Vagina (tissue), 2 donors: Measurements from ENCODE around the gene CYP26A1.

Source experiments
- POLR2A ChIP-seq, 2 donors: fragments of 450-650 bp; IDR thresholded peaks; one replicate each; pipeline ENCODE4 v1.6.1; 2017; ENCODE audit warnings: antibody characterized with exemption in 2 of 2, mild to moderate bottlenecking in 2 of 2, moderate library complexity in 2 of 2
- POLR2AphosphoS5 ChIP-seq, 2 donors: sonication (generic); formaldehyde crosslinking; IDR thresholded peaks; one replicate each; pipeline ENCODE4 v1.9.0; 2017; ENCODE audit warnings: antibody characterized with exemption in 2 of 2, mild to moderate bottlenecking in 2 of 2, low read depth in 1 of 2; ENCODE audit not compliant: insufficient read depth in 1 of 2
- TF ChIP-seq, protein P1 (sequence below), 3 experiments: fragments of 450-650 bp in 2 of 3; fragments of 200-600 bp in 1 of 3; sonication (generic) in 1 of 3; IDR thresholded peaks; one replicate each; pipeline ENCODE4 v1.5.1; 2017 to 2019; ENCODE audit warnings: antibody characterized with exemption in 3 of 3, mild to moderate bottlenecking in 2 of 3, moderate library complexity in 2 of 3

DNA sequence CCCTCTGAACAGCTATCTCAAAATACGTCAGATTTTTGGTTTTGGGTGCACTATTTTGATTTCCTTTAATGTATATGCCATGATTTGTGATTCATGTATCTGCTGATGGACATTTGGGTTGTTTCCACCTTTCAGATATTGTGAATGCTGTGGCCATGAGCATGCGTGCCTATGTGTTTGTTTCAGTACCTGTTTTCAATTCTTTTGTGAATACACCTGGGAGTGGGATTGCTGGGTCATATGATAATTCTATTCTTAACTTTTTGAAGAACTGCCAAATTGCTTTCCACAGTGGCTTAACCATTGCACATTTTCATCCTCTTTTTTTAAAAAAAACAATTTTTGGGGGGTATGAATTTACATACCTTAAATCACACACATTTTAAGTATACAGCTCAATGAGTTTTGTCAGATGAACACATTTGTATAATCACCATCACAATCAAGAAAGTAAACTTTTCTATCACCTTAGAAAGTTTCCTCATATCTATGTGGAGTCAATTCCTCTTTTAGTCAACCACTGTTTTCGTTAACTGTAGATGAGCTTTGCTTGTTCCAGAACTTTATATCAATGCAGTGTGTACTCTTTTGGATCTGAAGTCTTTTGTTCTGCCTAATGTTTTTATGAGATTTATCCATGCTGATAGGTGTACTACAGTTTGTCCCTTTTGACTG is 36.9 kb downstream of the CYP26A1 start:
- TF ChIP-seq, protein P1, sequence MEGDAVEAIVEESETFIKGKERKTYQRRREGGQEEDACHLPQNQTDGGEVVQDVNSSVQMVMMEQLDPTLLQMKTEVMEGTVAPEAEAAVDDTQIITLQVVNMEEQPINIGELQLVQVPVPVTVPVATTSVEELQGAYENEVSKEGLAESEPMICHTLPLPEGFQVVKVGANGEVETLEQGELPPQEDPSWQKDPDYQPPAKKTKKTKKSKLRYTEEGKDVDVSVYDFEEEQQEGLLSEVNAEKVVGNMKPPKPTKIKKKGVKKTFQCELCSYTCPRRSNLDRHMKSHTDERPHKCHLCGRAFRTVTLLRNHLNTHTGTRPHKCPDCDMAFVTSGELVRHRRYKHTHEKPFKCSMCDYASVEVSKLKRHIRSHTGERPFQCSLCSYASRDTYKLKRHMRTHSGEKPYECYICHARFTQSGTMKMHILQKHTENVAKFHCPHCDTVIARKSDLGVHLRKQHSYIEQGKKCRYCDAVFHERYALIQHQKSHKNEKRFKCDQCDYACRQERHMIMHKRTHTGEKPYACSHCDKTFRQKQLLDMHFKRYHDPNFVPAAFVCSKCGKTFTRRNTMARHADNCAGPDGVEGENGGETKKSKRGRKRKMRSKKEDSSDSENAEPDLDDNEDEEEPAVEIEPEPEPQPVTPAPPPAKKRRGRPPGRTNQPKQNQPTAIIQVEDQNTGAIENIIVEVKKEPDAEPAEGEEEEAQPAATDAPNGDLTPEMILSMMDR (IDR thresholded peaks at IDR 0.05), result no peak
- TF ChIP-seq POLR2A (IDR thresholded peaks at IDR 0.05), result no peak
- no peak for TF ChIP-seq POLR2AphosphoS5 (IDR thresholded peaks at IDR 0.05; ENCODE audit: insufficient read depth in 1 of 2, low read depth in 1 of 2)
